ENCODE measurements around the gene IL23R.

The IL23R gene

DNA sequence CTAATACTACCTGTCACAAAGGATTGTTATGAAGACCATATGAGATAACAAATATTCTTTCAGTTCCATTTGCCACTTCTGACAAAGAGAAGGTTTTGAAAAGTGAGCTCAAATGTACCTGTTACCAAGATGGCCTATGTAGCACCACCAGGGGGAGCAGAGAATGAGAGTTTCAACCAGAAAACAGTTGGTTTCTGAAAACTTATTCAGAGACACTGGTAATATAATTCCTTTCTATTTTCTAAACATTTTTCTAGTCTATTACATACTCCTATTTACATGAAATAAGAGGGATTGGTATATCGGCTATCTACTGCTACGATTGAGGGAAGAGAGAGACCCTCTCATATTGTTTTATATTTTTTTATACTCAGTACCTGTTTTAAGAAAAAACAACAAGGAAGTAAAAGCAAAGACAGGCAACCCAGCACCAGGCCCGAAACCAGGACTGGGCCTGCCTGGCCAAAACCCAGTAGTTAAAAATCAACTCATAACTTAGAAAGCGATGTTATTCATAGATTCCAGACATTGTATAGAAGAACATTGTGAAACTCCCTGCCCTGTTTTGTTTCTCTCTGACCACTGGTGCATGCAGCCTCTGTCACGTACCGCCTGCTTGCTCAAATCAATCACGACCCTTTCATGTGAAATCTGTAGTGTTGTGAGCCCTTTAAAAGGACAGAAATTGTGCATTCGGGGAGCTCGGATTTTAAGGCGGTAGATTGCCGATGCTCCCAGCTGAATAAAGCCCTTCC is 48.3 kb downstream of the IL23R start:
- no peak overlapping the region for H3K27ac Mint-ChIP-seq
- H3K9me3 Mint-ChIP-seq, result no peaks in the 10 kb centered on the region
- H3K36me3 Mint-ChIP-seq (ENCODE audit: low read depth), result no peaks in the 10 kb centered on the region
- H3K4me3 Mint-ChIP-seq, result no peak overlapping the region
- no peaks in the 10 kb centered on the region for H3K27me3 Mint-ChIP-seq (ENCODE audit: low read depth)
- H3K4me1 Mint-ChIP-seq (ENCODE audit: low read depth), result peaks cover 20% of the 10 kb centered on the region
- DNase-seq (ENCODE audit: low spot score), result no peak

- no peak overlapping the region for H3K4me3 Mint-ChIP-seq
- H3K27ac Mint-ChIP-seq, result no peak overlapping the region
- H3K36me3 Mint-ChIP-seq (ENCODE audit: low read depth), result no peaks in the 10 kb centered on the region
- no peaks in the 10 kb centered on the region for H3K27me3 Mint-ChIP-seq (ENCODE audit: low read depth)
- no peaks in the 10 kb centered on the region for H3K9me3 Mint-ChIP-seq
- peaks cover 20% of the 10 kb centered on the region for H3K4me1 Mint-ChIP-seq (ENCODE audit: low read depth)
- DNase-seq (ENCODE audit: low spot score), result no peak
These were observed 50.1 kb downstream of the IL23R start for GRCh38 chr1:67216401-67216800.

GRCh38 chr1:67217417-67217816 is 51.2 kb downstream of the IL23R start:
- H3K4me3 Mint-ChIP-seq, result no peak overlapping the region
- H3K27me3 Mint-ChIP-seq (ENCODE audit: low read depth), result no peaks in the 10 kb centered on the region
- H3K9me3 Mint-ChIP-seq, result no peaks in the 10 kb centered on the region
- H3K36me3 Mint-ChIP-seq (ENCODE audit: low read depth), result no peaks in the 10 kb centered on the region
- DNase-seq (ENCODE audit: low spot score), result no peak
- H3K4me1 Mint-ChIP-seq (ENCODE audit: low read depth), result peaks cover 12% of the 10 kb centered on the region
- no peak overlapping the region for H3K27ac Mint-ChIP-seq

- no peaks in the 10 kb centered on the region for H3K9me3 Mint-ChIP-seq
- H3K36me3 Mint-ChIP-seq (ENCODE audit: low read depth), result no peaks in the 10 kb centered on the region
- peaks cover 12% of the 10 kb centered on the region for H3K4me1 Mint-ChIP-seq (ENCODE audit: low read depth)
- no peaks in the 10 kb centered on the region for H3K27me3 Mint-ChIP-seq (ENCODE audit: low read depth)
- no peak for DNase-seq (ENCODE audit: low spot score)
- H3K27ac Mint-ChIP-seq, result no peak overlapping the region
- no peak overlapping the region for H3K4me3 Mint-ChIP-seq
These were observed 51.7 kb downstream of the IL23R start for GRCh38 chr1:67217938-67218337.

GRCh38 chr1:67224856-67225255 is 58.6 kb downstream of the IL23R start:
- no peaks in the 10 kb centered on the region for H3K9me3 Mint-ChIP-seq
- no peak overlapping the region for H3K27ac Mint-ChIP-seq
- H3K4me1 Mint-ChIP-seq (ENCODE audit: low read depth), result peaks cover 3% of the 10 kb centered on the region
- H3K36me3 Mint-ChIP-seq (ENCODE audit: low read depth), result no peaks in the 10 kb centered on the region
- no peak overlapping the region for H3K4me3 Mint-ChIP-seq
- H3K27me3 Mint-ChIP-seq (ENCODE audit: low read depth), result no peaks in the 10 kb centered on the region
- DNase-seq (ENCODE audit: low spot score), result no peak

DNA sequence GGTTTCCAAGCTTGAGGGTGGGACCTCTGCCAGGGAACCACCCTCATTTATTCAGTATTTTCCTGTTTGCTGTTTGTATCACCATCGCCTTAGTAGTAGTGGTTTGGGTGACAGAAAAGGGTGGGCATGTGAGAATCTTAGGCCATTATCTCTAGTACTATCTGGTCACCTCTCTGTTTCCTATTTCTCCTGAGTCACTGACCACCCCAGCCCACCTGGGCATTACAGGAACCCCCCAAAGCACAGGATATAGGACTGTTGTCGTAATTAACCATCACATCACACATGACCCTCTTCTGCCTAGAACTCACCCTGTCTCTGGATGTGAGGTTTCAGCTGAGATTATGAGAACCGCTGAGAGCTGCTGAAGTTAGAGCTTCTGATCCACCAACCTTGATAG is 60.4 kb downstream of the IL23R start:
- Mint-ChIP-seq H3K27me3 (ENCODE audit: low read depth) (no peaks in the 10 kb centered on the region), H3K27ac (no peak overlapping the region), H3K4me1 (ENCODE audit: low read depth) (peaks cover 3% of the 10 kb centered on the region), H3K4me3 (no peak overlapping the region), H3K36me3 (ENCODE audit: low read depth) (no peaks in the 10 kb centered on the region), H3K9me3 (no peaks in the 10 kb centered on the region)
- no peak for DNase-seq (ENCODE audit: low spot score)

DNA sequence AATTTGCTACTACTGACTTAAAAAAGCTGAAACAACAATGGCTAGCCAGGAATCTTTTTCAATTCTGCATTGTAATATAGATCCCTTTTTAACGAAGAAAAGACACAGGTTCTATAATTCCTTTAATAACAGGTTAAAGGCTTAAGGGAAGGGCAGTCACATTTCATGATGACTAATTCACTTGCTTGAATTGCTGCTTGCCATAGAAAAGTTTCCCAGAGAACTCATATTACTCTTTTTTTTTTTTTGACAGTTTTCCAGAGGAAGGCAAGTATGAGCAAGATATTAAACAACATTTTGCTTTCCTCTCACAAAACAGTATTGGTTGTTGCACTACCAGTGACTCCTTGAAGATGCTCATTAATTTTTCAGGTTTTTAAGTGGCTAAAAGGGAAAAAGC is 60.9 kb downstream of the IL23R start:
- peaks cover 3% of the 10 kb centered on the region for H3K4me1 Mint-ChIP-seq (ENCODE audit: low read depth)
- no peaks in the 10 kb centered on the region for H3K27me3 Mint-ChIP-seq (ENCODE audit: low read depth)
- H3K27ac Mint-ChIP-seq, result no peak overlapping the region
- no peaks in the 10 kb centered on the region for H3K36me3 Mint-ChIP-seq (ENCODE audit: low read depth)
- H3K9me3 Mint-ChIP-seq, result no peaks in the 10 kb centered on the region
- DNase-seq (ENCODE audit: low spot score), result no peak
- H3K4me3 Mint-ChIP-seq, result no peak overlapping the region

DNA sequence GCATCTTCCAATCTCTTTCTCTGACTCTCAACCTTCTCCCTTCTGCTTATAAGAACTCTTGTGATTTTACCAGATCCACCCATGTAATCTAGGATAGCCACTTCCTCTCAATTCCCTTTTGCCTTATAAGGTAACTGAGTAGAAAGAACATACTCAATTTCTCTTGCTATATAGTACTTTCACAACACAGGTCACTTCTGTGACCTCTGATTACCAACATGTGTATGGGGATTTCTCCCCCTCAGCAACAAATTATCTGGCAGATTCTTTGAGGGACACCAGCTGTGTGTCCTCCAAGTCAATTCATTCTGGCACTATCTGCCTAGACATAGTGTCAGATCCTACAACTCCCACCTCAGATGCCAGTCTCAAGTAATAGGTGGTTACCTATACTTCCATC is 62.5 kb downstream of the IL23R start:
- no peak overlapping the region for H3K4me3 Mint-ChIP-seq
- H3K36me3 Mint-ChIP-seq (ENCODE audit: low read depth), result no peaks in the 10 kb centered on the region
- H3K27ac Mint-ChIP-seq, result no peak overlapping the region
- peaks cover 3% of the 10 kb centered on the region for H3K4me1 Mint-ChIP-seq (ENCODE audit: low read depth)
- no peaks in the 10 kb centered on the region for H3K27me3 Mint-ChIP-seq (ENCODE audit: low read depth)
- H3K9me3 Mint-ChIP-seq, result no peaks in the 10 kb centered on the region
- DNase-seq (ENCODE audit: low spot score), result no peak

- Mint-ChIP-seq H3K27ac (no peak overlapping the region), H3K27me3 (ENCODE audit: low read depth) (no peaks in the 10 kb centered on the region), H3K4me1 (ENCODE audit: low read depth) (peaks cover 5% of the 10 kb centered on the region), H3K36me3 (ENCODE audit: low read depth) (no peaks in the 10 kb centered on the region), H3K4me3 (no peak overlapping the region), H3K9me3 (no peaks in the 10 kb centered on the region)
- no peak for DNase-seq (ENCODE audit: low spot score)
These were observed 64.3 kb downstream of the IL23R start for GRCh38 chr1:67230539-67230938.

DNA sequence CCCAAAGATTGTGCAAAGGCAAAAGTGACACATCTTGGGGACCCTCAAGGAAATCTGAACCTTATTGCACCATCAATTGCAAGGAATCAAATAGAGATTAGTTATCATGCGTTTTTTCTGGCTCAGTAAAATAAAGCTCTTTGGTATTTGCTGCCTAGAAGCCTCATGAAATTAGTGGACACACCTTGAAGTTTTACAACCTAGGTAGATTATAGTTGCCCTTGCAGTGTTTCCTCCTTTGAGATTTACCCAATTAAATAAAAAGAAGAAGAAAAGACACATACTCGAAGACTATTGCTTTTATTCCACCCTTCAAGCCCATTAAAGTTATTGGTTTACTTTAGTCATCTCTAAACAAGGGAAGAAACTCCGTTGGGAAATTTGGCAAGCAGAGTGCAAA is 70.0 kb downstream of the IL23R start:
- Mint-ChIP-seq H3K27me3 (ENCODE audit: low read depth) (no peaks in the 10 kb centered on the region), H3K36me3 (ENCODE audit: low read depth) (no peaks in the 10 kb centered on the region), H3K4me1 (ENCODE audit: low read depth) (peaks cover 2% of the 10 kb centered on the region), H3K4me3 (no peak overlapping the region), H3K9me3 (no peaks in the 10 kb centered on the region), H3K27ac (no peak overlapping the region)
- no peak for DNase-seq (ENCODE audit: low spot score)

DNA sequence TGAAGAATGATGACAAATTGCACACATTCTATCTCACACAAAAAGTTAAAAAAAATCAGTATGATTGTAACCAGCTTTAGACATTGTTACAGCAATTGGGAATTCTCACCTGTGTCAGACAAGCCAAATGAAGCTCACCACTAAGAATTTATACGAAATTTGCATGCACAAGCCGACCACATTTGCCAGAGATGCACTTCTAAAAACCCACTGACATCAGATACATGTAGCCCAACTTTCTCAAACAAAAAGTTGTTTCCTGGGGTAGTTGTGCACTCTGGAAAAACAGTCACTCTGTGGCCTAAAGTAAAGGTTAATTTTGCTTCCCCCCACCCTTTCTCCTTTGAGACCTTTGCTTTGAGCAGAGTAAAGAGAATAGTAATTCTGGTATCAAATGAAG is 73.5 kb downstream of the IL23R start:
- H3K36me3 Mint-ChIP-seq (ENCODE audit: low read depth), result peaks cover 3% of the 10 kb centered on the region
- no peak overlapping the region for H3K4me3 Mint-ChIP-seq
- H3K9me3 Mint-ChIP-seq, result peaks cover 5% of the 10 kb centered on the region
- no peak overlapping the region for H3K27ac Mint-ChIP-seq
- no peak for DNase-seq (ENCODE audit: low spot score)
- no peaks in the 10 kb centered on the region for H3K4me1 Mint-ChIP-seq (ENCODE audit: low read depth)
- H3K27me3 Mint-ChIP-seq (ENCODE audit: low read depth), result no peaks in the 10 kb centered on the region

DNA sequence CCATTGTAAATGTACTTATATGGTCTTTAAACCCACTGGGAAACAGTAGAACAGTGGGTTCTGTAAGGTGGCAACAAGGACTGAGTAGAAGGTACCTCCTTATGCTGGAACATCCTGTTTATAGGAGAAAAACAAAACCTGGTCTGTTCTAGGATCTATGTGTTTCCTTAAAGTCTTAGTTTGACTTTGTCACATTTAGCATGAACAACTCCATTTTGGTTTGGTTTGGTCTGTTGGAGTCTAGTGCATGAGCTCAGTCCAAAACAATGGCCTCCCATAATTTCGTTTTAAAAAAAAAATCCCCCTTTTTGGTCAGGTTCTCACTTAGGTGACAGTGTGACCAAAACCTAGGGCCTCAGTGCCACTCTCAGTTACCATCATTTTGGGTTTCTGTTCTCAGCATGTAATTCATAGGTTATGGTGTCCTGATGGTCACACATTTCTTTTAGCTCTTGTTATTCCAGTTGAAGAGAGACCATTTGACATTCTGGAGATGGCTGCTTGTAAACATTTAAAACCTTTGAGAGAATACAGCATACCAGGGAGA is 75.0 kb downstream of the IL23R start:
- DNase-seq (ENCODE audit: low spot score), result no peak
- H3K27me3 Mint-ChIP-seq (ENCODE audit: low read depth), result no peaks in the 10 kb centered on the region
- no peak overlapping the region for H3K27ac Mint-ChIP-seq
- no peak overlapping the region for H3K4me3 Mint-ChIP-seq
- H3K4me1 Mint-ChIP-seq (ENCODE audit: low read depth), result no peaks in the 10 kb centered on the region
- H3K36me3 Mint-ChIP-seq (ENCODE audit: low read depth), result peaks cover 3% of the 10 kb centered on the region
- H3K9me3 Mint-ChIP-seq, result peaks cover 5% of the 10 kb centered on the region

GRCh38 chr1:67242016-67242415 is 75.8 kb downstream of the IL23R start:
- Mint-ChIP-seq H3K4me1 (ENCODE audit: low read depth) (no peaks in the 10 kb centered on the region), H3K4me3 (no peak overlapping the region), H3K27me3 (ENCODE audit: low read depth) (no peaks in the 10 kb centered on the region), H3K9me3 (peaks cover 7% of the 10 kb centered on the region), H3K27ac (no peak overlapping the region), H3K36me3 (ENCODE audit: low read depth) (peaks cover 3% of the 10 kb centered on the region)
- DNase-seq (ENCODE audit: low spot score), result no peak

GRCh38 chr1:67250051-67250653 is 83.9 kb downstream of the IL23R start:
- Mint-ChIP-seq H3K27ac (no peak overlapping the region), H3K4me1 (ENCODE audit: low read depth) (no peaks in the 10 kb centered on the region), H3K9me3 (peaks cover 44% of the 10 kb centered on the region), H3K36me3 (ENCODE audit: low read depth) (peaks cover 9% of the 10 kb centered on the region), H3K4me3 (no peak overlapping the region), H3K27me3 (ENCODE audit: low read depth) (peaks cover 2% of the 10 kb centered on the region)
- no peak for DNase-seq (ENCODE audit: low spot score)

Measured in T-helper 2 cell treated with Interferon-gamma antibody and Interleukin-4, amounts not matched to agents 5 μg/mL and 100 μg/mL, for 36 hours (primary cell).